ENCODE data around the gene BLTP2.

DNA sequence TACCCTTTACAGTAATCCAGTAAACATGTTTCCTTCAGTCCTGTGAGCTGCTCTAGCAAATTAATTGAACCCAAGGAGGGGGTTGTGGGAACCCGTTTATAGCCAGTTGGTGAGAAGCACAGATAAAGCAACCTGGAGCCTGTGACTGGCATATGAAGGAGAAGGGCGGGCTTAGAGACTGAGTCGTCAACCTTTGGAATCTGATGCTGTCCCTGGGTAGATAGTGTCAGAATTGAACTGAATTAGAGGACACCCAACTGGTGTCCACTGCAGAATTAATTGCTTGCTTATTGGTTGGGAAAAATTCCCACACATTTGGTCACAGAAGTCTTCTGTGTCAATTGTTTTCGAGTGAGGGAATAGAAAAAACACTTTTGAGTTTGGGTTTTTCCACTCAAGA is 18.1 kb downstream of the BLTP2 start:
- no peak for TF ChIP-seq POLR2A (IDR thresholded peaks at IDR 0.05)
- TF ChIP-seq, protein P1, sequence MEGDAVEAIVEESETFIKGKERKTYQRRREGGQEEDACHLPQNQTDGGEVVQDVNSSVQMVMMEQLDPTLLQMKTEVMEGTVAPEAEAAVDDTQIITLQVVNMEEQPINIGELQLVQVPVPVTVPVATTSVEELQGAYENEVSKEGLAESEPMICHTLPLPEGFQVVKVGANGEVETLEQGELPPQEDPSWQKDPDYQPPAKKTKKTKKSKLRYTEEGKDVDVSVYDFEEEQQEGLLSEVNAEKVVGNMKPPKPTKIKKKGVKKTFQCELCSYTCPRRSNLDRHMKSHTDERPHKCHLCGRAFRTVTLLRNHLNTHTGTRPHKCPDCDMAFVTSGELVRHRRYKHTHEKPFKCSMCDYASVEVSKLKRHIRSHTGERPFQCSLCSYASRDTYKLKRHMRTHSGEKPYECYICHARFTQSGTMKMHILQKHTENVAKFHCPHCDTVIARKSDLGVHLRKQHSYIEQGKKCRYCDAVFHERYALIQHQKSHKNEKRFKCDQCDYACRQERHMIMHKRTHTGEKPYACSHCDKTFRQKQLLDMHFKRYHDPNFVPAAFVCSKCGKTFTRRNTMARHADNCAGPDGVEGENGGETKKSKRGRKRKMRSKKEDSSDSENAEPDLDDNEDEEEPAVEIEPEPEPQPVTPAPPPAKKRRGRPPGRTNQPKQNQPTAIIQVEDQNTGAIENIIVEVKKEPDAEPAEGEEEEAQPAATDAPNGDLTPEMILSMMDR (IDR thresholded peaks at IDR 0.05), result no peak

All from uterus (tissue), 2 donors.